ENCODE measurements around the gene ZRANB2.

DNA sequence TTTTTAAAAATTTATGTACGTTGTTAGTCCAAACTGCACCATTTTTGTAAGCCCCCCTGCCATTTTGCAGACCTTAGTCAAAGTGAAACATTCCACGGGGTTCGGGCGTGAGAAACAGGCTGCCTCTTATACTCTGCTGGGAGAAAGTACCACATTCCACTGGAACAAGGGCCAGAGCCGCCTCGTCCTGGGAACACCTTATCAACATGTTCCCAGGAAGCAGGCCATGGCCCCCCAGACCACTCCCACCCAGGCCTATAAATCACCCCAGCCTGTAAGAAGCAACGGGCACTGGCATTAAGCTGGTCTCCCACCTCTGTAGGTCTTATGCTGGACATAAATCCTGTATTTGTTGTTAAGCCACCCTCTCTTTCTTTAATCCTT is 854 bp upstream of the ZRANB2 start:
- TF ChIP-seq POLR2A (IDR thresholded peaks at IDR 0.05) (no peak), POLR2AphosphoS5 (IDR thresholded peaks at IDR 0.05) (no peak)
- TF ChIP-seq, protein P1, sequence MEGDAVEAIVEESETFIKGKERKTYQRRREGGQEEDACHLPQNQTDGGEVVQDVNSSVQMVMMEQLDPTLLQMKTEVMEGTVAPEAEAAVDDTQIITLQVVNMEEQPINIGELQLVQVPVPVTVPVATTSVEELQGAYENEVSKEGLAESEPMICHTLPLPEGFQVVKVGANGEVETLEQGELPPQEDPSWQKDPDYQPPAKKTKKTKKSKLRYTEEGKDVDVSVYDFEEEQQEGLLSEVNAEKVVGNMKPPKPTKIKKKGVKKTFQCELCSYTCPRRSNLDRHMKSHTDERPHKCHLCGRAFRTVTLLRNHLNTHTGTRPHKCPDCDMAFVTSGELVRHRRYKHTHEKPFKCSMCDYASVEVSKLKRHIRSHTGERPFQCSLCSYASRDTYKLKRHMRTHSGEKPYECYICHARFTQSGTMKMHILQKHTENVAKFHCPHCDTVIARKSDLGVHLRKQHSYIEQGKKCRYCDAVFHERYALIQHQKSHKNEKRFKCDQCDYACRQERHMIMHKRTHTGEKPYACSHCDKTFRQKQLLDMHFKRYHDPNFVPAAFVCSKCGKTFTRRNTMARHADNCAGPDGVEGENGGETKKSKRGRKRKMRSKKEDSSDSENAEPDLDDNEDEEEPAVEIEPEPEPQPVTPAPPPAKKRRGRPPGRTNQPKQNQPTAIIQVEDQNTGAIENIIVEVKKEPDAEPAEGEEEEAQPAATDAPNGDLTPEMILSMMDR (IDR thresholded peaks at IDR 0.05) = no peak

Measured in sigmoid colon (tissue), 4 donors.